Purkinje cell (primary cell): ENCODE results near the gene KDM1A. TPM values are rescaled to one million over a fixed set of nuclear protein-coding genes. Genes with fewer than 3 reads are reported as not detected.

ENCODE experiments used
- polyA plus RNA-seq: library from polyadenylated mRNA; unstranded; fragments of >200 nt; fragmentation: Nextera tagmentation; gene quantifications from 2 replicates; pipeline ENCODE4 v1.2.1, GENCODE V29; 2014

KDM1A gene
- 15.8 and 25.5 TPM in 2 replicates for polyA plus RNA-seq

GRCh38 chr1:23019094-23019862 is at the start of gene KDM1A:
Gene KDM1A (plus strand): TSS chr1:23019468. CDS start chr1:23019597, 129 bp downstream.

DNA sequence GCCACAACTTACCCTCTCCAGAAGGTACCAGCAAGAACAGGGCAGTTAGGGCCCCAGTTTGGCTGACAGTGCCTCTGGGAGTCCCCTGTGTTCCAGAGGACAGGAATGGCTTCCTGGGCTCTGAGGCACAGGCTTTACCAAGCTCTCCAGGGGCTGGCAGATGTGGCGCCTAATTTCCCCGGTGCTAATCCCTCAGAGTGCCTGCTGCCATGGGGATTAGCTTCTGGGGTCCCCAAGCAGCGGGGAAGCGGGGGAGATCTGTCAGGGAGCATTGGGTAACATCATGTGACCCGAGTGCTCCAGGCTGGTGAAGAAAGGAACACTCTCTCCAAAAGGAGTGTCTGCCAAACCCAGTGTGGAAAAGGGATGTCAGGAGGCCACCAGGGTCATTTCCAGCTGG is 46.5 kb upstream of the KDM1A start, which contains the start of gene LACTBL1:
TSS of gene LACTBL1 (minus strand) at position 107 of the 400 bp plus-strand sequence. CDS start 550 bp downstream, outside the sequence.

Other genes starting within 250 kb of the KDM1A start
- gene LACTBL1, start 46.6 kb upstream of the KDM1A start, polyA plus RNA-seq = not detected in 2 replicates
- gene TEX46, start 3.6 kb upstream of the KDM1A start, polyA plus RNA-seq = 0.55 TPM in 1 of 2 replicates, not detected in the other
- 112 and 146 TPM in 2 replicates for gene LUZP1, start 149.4 kb downstream of the KDM1A start, polyA plus RNA-seq
- gene HTR1D, start 198.0 kb downstream of the KDM1A start, polyA plus RNA-seq = not detected in 2 replicates